Measurements from ENCODE around the gene SND1. TPM values are rescaled to one million over a fixed set of nuclear protein-coding genes. Genes with fewer than 3 reads are reported as not detected.

The SND1 gene
- total RNA-seq, 2 experiments from 2014 or later = 169 to 174 TPM

- H3K9me3 Mint-ChIP-seq (ENCODE audit: insufficient read depth) = no peaks in the 10 kb centered on the region
- ChIA-PET CTCF (interaction anchor here (0.6 to 1.1 kb wide), 6 partner anchors 11 to 826 kb away, joined by 3 to 4 read pairs (median 4); no protein-coding TSS in a partner anchor), POLR2A (no interaction called here)
- no peak overlapping the region for H3K4me3 Mint-ChIP-seq
- no peaks in the 10 kb centered on the region for H3K4me1 Mint-ChIP-seq (ENCODE audit: low read depth)
- no peaks in the 10 kb centered on the region for H3K36me3 Mint-ChIP-seq (ENCODE audit: low read depth)
- DNase-seq = peak; percentile 47
- no peak overlapping the region for H3K27ac Mint-ChIP-seq
- ATAC-seq = peak; percentile 70
- peaks cover 23% of the 10 kb centered on the region for H3K27me3 Mint-ChIP-seq (ENCODE audit: low read depth)
Observed at GRCh38 chr7:127629268-127629854, 22.6 kb upstream of the SND1 start.

- ATAC-seq (no peak), DNase-seq (no peak)
- POLR2A ChIA-PET = no interaction called here
- no peak overlapping the region for H3K27ac Mint-ChIP-seq
- no peaks in the 10 kb centered on the region for H3K9me3 Mint-ChIP-seq (ENCODE audit: insufficient read depth)
- CTCF ChIA-PET = no interaction called here
- peaks cover 15% of the 10 kb centered on the region for H3K27me3 Mint-ChIP-seq (ENCODE audit: low read depth)
- H3K4me3 Mint-ChIP-seq = no peak overlapping the region
- H3K36me3 Mint-ChIP-seq (ENCODE audit: low read depth) = no peaks in the 10 kb centered on the region
- H3K4me1 Mint-ChIP-seq (ENCODE audit: low read depth) = no peaks in the 10 kb centered on the region
Observed at GRCh38 chr7:127632276-127632910, 19.6 kb upstream of the SND1 start.

- peaks cover 20% of the 10 kb centered on the region for H3K27me3 Mint-ChIP-seq (ENCODE audit: low read depth)
- ATAC-seq (no peak), DNase-seq (no peak)
- no peaks in the 10 kb centered on the region for H3K4me1 Mint-ChIP-seq (ENCODE audit: low read depth)
- H3K4me3 Mint-ChIP-seq = no peak overlapping the region
- no peaks in the 10 kb centered on the region for H3K36me3 Mint-ChIP-seq (ENCODE audit: low read depth)
- no peak overlapping the region for H3K27ac Mint-ChIP-seq
- no peaks in the 10 kb centered on the region for H3K9me3 Mint-ChIP-seq (ENCODE audit: insufficient read depth)
- ChIA-PET POLR2A (no interaction called here), CTCF (no interaction called here)
Observed at GRCh38 chr7:127635659-127636285, 16.2 kb upstream of the SND1 start.

- Mint-ChIP-seq H3K27ac (no peak overlapping the region), H3K4me1 (ENCODE audit: low read depth) (no peaks in the 10 kb centered on the region), H3K27me3 (ENCODE audit: low read depth) (peaks cover 18% of the 10 kb centered on the region), H3K9me3 (ENCODE audit: insufficient read depth) (no peaks in the 10 kb centered on the region), H3K36me3 (ENCODE audit: low read depth) (no peaks in the 10 kb centered on the region), H3K4me3 (no peak overlapping the region)
- DNase-seq = no peak
- CTCF ChIA-PET = no interaction called here
- no peak for ATAC-seq
- POLR2A ChIA-PET = no interaction called here
Observed at GRCh38 chr7:127638197-127638596, 13.8 kb upstream of the SND1 start.

GRCh38 chr7:127644484-127644883, 7.5 kb upstream of the SND1 start:
- H3K36me3 Mint-ChIP-seq (ENCODE audit: low read depth) = no peaks in the 10 kb centered on the region
- H3K4me3 Mint-ChIP-seq = no peak overlapping the region
- DNase-seq (no peak), ATAC-seq (no peak)
- ChIA-PET CTCF (no interaction called here), POLR2A (no interaction called here)
- H3K4me1 Mint-ChIP-seq (ENCODE audit: low read depth) = no peaks in the 10 kb centered on the region
- no peaks in the 10 kb centered on the region for H3K9me3 Mint-ChIP-seq (ENCODE audit: insufficient read depth)
- no peak overlapping the region for H3K27ac Mint-ChIP-seq
- H3K27me3 Mint-ChIP-seq (ENCODE audit: low read depth) = peaks cover 16% of the 10 kb centered on the region

- ATAC-seq (no peak), DNase-seq (no peak)
- Mint-ChIP-seq H3K36me3 (ENCODE audit: low read depth) (peaks cover 2% of the 10 kb centered on the region), H3K4me1 (ENCODE audit: low read depth) (peaks cover 8% of the 10 kb centered on the region), H3K4me3 (no peak overlapping the region), H3K27ac (no peak overlapping the region), H3K27me3 (ENCODE audit: low read depth) (peaks cover 10% of the 10 kb centered on the region), H3K9me3 (ENCODE audit: insufficient read depth) (no peaks in the 10 kb centered on the region)
- CTCF ChIA-PET = no interaction called here
- POLR2A ChIA-PET = no interaction called here
Observed at GRCh38 chr7:127647636-127648035, 4.4 kb upstream of the SND1 start.

- Mint-ChIP-seq H3K4me1 (ENCODE audit: low read depth) (peaks cover 22% of the 10 kb centered on the region), H3K36me3 (ENCODE audit: low read depth) (peaks cover 7% of the 10 kb centered on the region), H3K4me3 (no peak overlapping the region), H3K9me3 (ENCODE audit: insufficient read depth) (no peaks in the 10 kb centered on the region), H3K27ac (no peak overlapping the region), H3K27me3 (ENCODE audit: low read depth) (peaks cover 10% of the 10 kb centered on the region)
- ChIA-PET POLR2A (interaction anchor here (0.6 kb wide), 1 partner anchor 24 kb away, joined by 3 read pairs; no protein-coding TSS in a partner anchor), CTCF (no interaction called here)
- ATAC-seq (no peak), DNase-seq (no peak)
Observed at GRCh38 chr7:127648986-127649385, 3.0 kb upstream of the SND1 start.

GRCh38 chr7:127650847-127651555, 993 bp upstream of the SND1 start:
- peaks cover 25% of the 10 kb centered on the region for H3K36me3 Mint-ChIP-seq (ENCODE audit: low read depth)
- peaks cover 41% of the 10 kb centered on the region for H3K4me1 Mint-ChIP-seq (ENCODE audit: low read depth)
- POLR2A ChIA-PET = no interaction called here
- DNase-seq (no peak), ATAC-seq (no peak)
- peak overlapping the region; percentile 95 for H3K27ac Mint-ChIP-seq
- H3K9me3 Mint-ChIP-seq (ENCODE audit: insufficient read depth) = no peaks in the 10 kb centered on the region
- peaks cover 5% of the 10 kb centered on the region for H3K27me3 Mint-ChIP-seq (ENCODE audit: low read depth)
- CTCF ChIA-PET = no interaction called here
- H3K4me3 Mint-ChIP-seq = no peak overlapping the region

GRCh38 chr7:127652333-127653248, 597 bp downstream of the SND1 start:
- H3K27me3 Mint-ChIP-seq (ENCODE audit: low read depth) = peaks cover under 1% of the 10 kb centered on the region
- DNase-seq = no peak
- no peak overlapping the region for H3K4me3 Mint-ChIP-seq
- H3K9me3 Mint-ChIP-seq (ENCODE audit: insufficient read depth) = no peaks in the 10 kb centered on the region
- peak; percentile 43 for ATAC-seq
- H3K36me3 Mint-ChIP-seq (ENCODE audit: low read depth) = peaks cover 32% of the 10 kb centered on the region
- peaks cover 49% of the 10 kb centered on the region for H3K4me1 Mint-ChIP-seq (ENCODE audit: low read depth)
- CTCF ChIA-PET = interaction anchor here (0.7 to 1.3 kb wide), 2 partner anchors 26 to 55 kb away, joined by 3 read pairs; no protein-coding TSS in a partner anchor
- POLR2A ChIA-PET = no interaction called here
- peak overlapping the region; percentile 95 for H3K27ac Mint-ChIP-seq

- no peak overlapping the region for H3K4me3 Mint-ChIP-seq
- no peak overlapping the region for H3K27ac Mint-ChIP-seq
- DNase-seq (no peak), ATAC-seq (no peak)
- peaks cover 35% of the 10 kb centered on the region for H3K36me3 Mint-ChIP-seq (ENCODE audit: low read depth)
- POLR2A ChIA-PET = no interaction called here
- CTCF ChIA-PET = interaction anchor here (0.7 to 1.3 kb wide), 2 partner anchors 25 to 56 kb away, joined by 3 read pairs; no protein-coding TSS in a partner anchor
- no peaks in the 10 kb centered on the region for H3K27me3 Mint-ChIP-seq (ENCODE audit: low read depth)
- no peaks in the 10 kb centered on the region for H3K9me3 Mint-ChIP-seq (ENCODE audit: insufficient read depth)
- peaks cover 52% of the 10 kb centered on the region for H3K4me1 Mint-ChIP-seq (ENCODE audit: low read depth)
Observed at GRCh38 chr7:127653396-127653795, 1.4 kb downstream of the SND1 start.

Measured in activated CD8-positive, alpha-beta T cell treated with anti-CD3 and anti-CD28 coated beads, Interleukin-2, amount 10 ng/mL, durations not matched to agents 7 days and 5 days (primary cell).